Amygdala (tissue), 56 donors: ENCODE results near the gene TGM5.
A peak's percentile ranks its signal among the peaks of the same experiment; 100 is the strongest.

ENCODE experiments used
- DNase-seq, 56 donors: peaks; one replicate each; lab custom pipeline; 2025; lab: John Stamatoyannopoulos, UW

Gene TGM5

GRCh38 chr15:43219929-43220928, 46.5 kb downstream of the TGM5 start:
- DNase-seq = no peak

- no peak for DNase-seq
Measured at GRCh38 chr15:43218908-43219706, 47.6 kb downstream of the TGM5 start.

- DNase-seq = no peak
Measured at GRCh38 chr15:43215961-43216360, 50.8 kb downstream of the TGM5 start.

GRCh38 chr15:43214592-43215295, 52.0 kb downstream of the TGM5 start:
- no peak for DNase-seq

GRCh38 chr15:43214169-43214568, 52.6 kb downstream of the TGM5 start:
- DNase-seq = no peak

- no peak for DNase-seq
Measured at GRCh38 chr15:43213466-43213865, 53.3 kb downstream of the TGM5 start.

GRCh38 chr15:43212951-43213350, 53.8 kb downstream of the TGM5 start:
- no peak for DNase-seq

GRCh38 chr15:43212299-43212698, 54.4 kb downstream of the TGM5 start:
- DNase-seq = no peak

GRCh38 chr15:43211224-43211735, 55.4 kb downstream of the TGM5 start:
- DNase-seq = no peak

- no peak for DNase-seq
Measured at GRCh38 chr15:43210807-43211206, 55.9 kb downstream of the TGM5 start.

- DNase-seq = no peak
Measured at GRCh38 chr15:43210172-43210745, 56.5 kb downstream of the TGM5 start.

GRCh38 chr15:43209059-43209824, 57.5 kb downstream of the TGM5 start:
- no peak for DNase-seq

GRCh38 chr15:43208052-43209002, 58.4 kb downstream of the TGM5 start:
- DNase-seq = no peak

- no peak for DNase-seq
Measured at GRCh38 chr15:43207024-43207423, 59.7 kb downstream of the TGM5 start.

GRCh38 chr15:43206054-43206453, 60.7 kb downstream of the TGM5 start:
- DNase-seq = no peak

GRCh38 chr15:43204016-43204901, 62.5 kb downstream of the TGM5 start:
- DNase-seq = peak in 9 of 56 donors; percentile 6 to 40 (median 17)

- no peak for DNase-seq
Measured at GRCh38 chr15:43199945-43200488, 66.7 kb downstream of the TGM5 start.
